LNCAP (cell line): Measurements from ENCODE around the gene CSTA.
A peak's percentile ranks its signal among the peaks of the same experiment; 100 is the strongest.

ENCODE experiments used
- CTCF ChIP-seq: fragments of 450-650 bp; IDR thresholded peaks from 2 replicates; pipeline ENCODE4 v1.5.1; 2017; ENCODE audit warnings: mild to moderate bottlenecking

The CSTA gene

DNA sequence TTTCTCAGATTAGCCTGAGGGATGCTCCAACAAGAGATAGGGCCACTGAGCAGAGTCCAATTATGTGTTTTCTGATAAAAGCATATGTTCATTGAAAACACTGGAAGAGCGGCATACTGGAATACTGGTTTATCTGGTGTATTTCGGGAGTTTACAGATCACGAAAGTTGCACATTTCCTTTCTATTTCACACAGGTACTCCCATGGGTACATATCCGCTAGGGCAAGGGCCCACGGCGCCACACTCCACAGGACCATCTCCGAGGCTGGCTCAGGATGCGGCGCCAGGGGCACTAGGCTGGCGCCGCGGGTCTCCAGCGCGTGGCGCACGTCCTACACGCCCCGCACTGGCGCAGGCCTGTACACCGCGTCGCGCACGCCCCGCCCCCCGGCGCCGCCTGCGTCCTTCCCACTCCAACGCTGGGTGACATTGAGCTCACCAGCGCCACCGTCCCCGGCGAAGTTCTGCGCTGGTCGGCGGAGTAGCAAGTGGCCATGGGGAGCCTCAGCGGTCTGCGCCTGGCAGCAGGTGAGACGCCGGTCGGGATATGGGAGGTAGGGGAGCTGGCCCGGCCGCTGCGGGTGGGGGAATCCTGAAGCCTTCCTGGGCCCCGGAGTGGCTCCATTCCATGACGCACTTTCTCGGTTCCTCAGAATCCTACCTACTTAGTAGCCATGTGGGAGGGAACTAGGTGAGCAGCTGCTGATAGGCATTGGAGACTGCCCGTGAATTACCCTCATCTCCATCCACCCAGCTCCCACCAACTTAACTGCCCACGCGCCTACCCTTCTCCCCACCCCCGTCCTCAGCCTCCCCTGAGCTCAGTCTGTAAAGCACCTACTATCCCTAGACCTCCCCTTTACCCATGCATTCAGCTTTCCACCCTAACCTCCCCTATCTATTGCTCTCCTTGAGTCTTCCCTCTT lies 59.0 kb downstream of the CSTA start, which contains the start of gene FAM162A:
TSS of gene FAM162A (plus strand) at position 412 of the 927 bp plus-strand sequence. CDS start at position 496, 84 bp downstream.
- peak; percentile 78 for TF ChIP-seq CTCF

DNA sequence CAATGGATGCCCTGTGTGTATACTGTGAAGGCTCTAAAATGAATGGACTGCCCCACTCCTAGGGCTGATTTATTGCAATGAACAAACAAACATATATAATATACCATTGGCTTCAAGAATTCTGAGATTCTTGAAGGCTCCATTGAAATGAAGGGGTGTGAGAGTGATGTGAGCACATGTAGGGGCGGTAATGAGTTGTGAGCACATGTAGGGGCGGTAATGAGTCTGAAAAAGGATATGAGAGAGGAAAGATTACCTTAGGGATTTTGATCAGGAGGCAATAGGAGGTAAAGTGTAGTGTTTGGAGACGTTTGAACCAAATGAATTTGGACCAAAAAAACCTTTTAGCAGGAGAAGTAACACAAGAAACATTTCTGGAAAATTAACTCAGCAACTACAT lies 62.7 kb downstream of the CSTA start:
- TF ChIP-seq CTCF = no peak; the same call in 1 of the 2 replicates

DNA sequence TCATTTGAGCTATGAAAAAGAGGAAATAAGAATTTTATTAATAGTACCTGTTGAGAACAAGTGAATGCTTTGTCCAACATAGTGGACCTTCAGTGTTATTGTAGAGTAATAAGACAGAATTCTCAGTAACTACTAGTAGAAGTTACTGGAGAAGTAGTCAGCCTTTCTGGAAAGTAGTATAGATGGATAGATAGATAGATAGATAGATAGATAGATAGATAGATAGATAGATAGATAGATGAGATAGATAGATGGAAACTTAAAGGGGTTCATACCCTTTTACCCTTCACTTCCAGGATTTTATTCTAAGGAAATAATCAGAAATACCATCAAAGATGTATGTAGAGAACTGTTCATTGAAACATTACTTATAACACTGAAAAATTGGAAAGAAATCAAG lies 64.1 kb downstream of the CSTA start:
- no peak for TF ChIP-seq CTCF

DNA sequence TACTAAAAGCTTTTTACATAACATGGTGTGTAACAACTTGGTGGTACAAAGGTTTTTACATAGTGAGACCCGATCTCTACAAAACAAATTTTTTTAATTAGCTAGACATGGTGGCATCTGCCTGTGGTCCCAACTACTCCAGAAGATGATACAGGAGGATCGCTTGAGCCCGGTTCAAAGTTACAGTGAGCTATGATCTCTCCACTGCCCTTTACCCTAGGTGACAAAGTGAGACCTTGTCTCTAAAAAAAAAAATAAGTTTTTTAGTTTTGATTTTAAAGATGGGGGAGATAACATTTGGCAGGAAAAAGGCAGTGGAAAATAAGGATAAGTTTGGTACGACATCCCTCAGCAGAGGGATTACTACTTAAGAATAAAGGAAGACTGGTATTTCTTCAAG lies 64.8 kb downstream of the CSTA start:
- TF ChIP-seq CTCF = no peak

GRCh38 chr3:122390665-122391064 lies 65.6 kb downstream of the CSTA start:
- no peak for TF ChIP-seq CTCF
